Esophagus squamous epithelium (tissue), 5 donors: ENCODE data around the gene SYS1. TPM values are rescaled to one million over a fixed set of nuclear protein-coding genes. Genes with fewer than 3 reads are reported as not detected.

Experiments
- DNase-seq: peaks from one replicate; lab custom pipeline; 2025; lab: John Stamatoyannopoulos, UW
- H3K27ac ChIP-seq, 4 donors: fragments of 200-600 bp; sonication (generic); one replicate each; pipeline ENCODE4 v1.5.1; 2016 to 2019; ENCODE audit warnings: mild to moderate bottlenecking in 1 of 4
- H3K27me3 ChIP-seq, 4 donors: fragments of 200-600 bp; sonication (generic); 1 replicate in 3 of 4; 2 replicates in 1 of 4; pipeline versions ENCODE4 v1.5.1 to v1.6.0; 2017 to 2021; ENCODE audit warnings: antibody characterized with exemption in 1 of 4
- H3K36me3 ChIP-seq, 3 donors: fragments of 200-600 bp; sonication (generic); one replicate each; pipeline ENCODE4 v1.5.1; 2016 to 2019
- H3K4me1 ChIP-seq, 3 donors: fragments of 200-600 bp; sonication (generic); one replicate each; pipeline ENCODE4 v1.5.1; 2017 to 2019
- H3K4me3 ChIP-seq, 4 donors: fragments of 200-600 bp; sonication (generic); 1 replicate in 3 of 4; 2 replicates in 1 of 4; pipeline ENCODE4 v1.5.1; 2016 to 2019; ENCODE audit warnings: mild to moderate bottlenecking in 2 of 4, moderate library complexity in 1 of 4
- H3K9me3 ChIP-seq, 3 donors: fragments of 200-600 bp; sonication (generic); one replicate each; pipeline ENCODE4 v1.5.1; 2016 to 2019
- CTCF ChIP-seq, 6 experiments: fragments of 450-650 bp in 4 of 6; fragments of 200-600 bp in 2 of 6; sonication (generic) in 2 of 6; IDR thresholded peaks; one replicate each; pipeline ENCODE4 v1.5.1; 2016 to 2019; ENCODE audit warnings: antibody characterized with exemption in 6 of 6, mild to moderate bottlenecking in 4 of 6, moderate library complexity in 4 of 6
- POLR2A ChIP-seq, 4 donors: fragments of 450-650 bp; IDR thresholded peaks; one replicate each; pipeline ENCODE4 v1.6.1; 2017; ENCODE audit warnings: antibody characterized with exemption in 4 of 4, mild to moderate bottlenecking in 4 of 4, moderate library complexity in 3 of 4
- WGBS, 2 donors: methylation state at CpG; one replicate each; pipeline ENCODE4 v1.1.5; 2018; 5-methylcytosine and 5-hydroxymethylcytosine counted together
- intact Hi-C: fragments of 100-400 bp; cut with DNase I; formaldehyde crosslinking; loops from one replicate; pipeline ENCODE4 v1.15.0; 2022
- total RNA-seq, 4 donors: library from RNA; depleted of rRNA; stranded (reverse); fragments of >200 nt; gene quantifications; one replicate each; pipeline ENCODE4 v1.1.0, GENCODE V29; 2016
- donor health status: DM: yes; HTN: yes; CAD: no.

Gene SYS1
- total RNA-seq, 4 donors from 2014 or later: 22.3 to 32.4 (median 27.0) TPM

- TF ChIP-seq POLR2A (IDR thresholded peaks at IDR 0.05): no peak
- no peak for TF ChIP-seq CTCF (IDR thresholded peaks at IDR 0.05)
- H3K36me3 ChIP-seq: no peaks in the 10 kb centered on the region
- intact Hi-C loops: no loop called here
- H3K27me3 ChIP-seq: peaks cover 0 to 5% (median 0%) of the 10 kb centered on the region in 4 donors
- H3K9me3 ChIP-seq: no peaks in the 10 kb centered on the region
- peak overlapping the region; percentile 77 to 87 (median 80) for H3K4me3 ChIP-seq
- H3K4me1 ChIP-seq: peaks cover 53 to 76% (median 57%) of the 10 kb centered on the region in 3 donors
- 23 to 53% methylated on average over 3 of the region's 3 CpGs for WGBS, 2 donors
- peak overlapping the region; percentile 90 to 98 (median 94) for H3K27ac ChIP-seq
- DNase-seq: no peak
Observed at GRCh38 chr20:45346291-45346718, 16.7 kb upstream of the SYS1 start.

- intact Hi-C loops: no loop called here
- H3K9me3 ChIP-seq: no peaks in the 10 kb centered on the region
- peak overlapping the region; percentile 77 to 87 (median 80) for H3K4me3 ChIP-seq
- peaks cover 48 to 71% (median 52%) of the 10 kb centered on the region in 3 donors for H3K4me1 ChIP-seq
- no peak for TF ChIP-seq CTCF (IDR thresholded peaks at IDR 0.05)
- TF ChIP-seq POLR2A (IDR thresholded peaks at IDR 0.05): no peak
- no peaks in the 10 kb centered on the region for H3K36me3 ChIP-seq
- H3K27me3 ChIP-seq: peaks cover 0 to 5% (median 0%) of the 10 kb centered on the region in 4 donors
- peak overlapping the region; percentile 90 to 98 (median 94) for H3K27ac ChIP-seq
- 27 to 34% methylated on average over 2 to 5 of the region's 5 CpGs for WGBS, 2 donors
- no peak for DNase-seq
Observed at GRCh38 chr20:45346851-45347250, 16.1 kb upstream of the SYS1 start.

GRCh38 chr20:45347297-45347935, 15.5 kb upstream of the SYS1 start:
- Histone ChIP-seq H3K27ac (peak overlapping the region; percentile 90 to 98 (median 94)), H3K4me3 (peak overlapping the region; percentile 77 to 87 (median 80)), H3K9me3 (no peaks in the 10 kb centered on the region), H3K36me3 (no peaks in the 10 kb centered on the region), H3K4me1 (peaks cover 42 to 65% (median 46%) of the 10 kb centered on the region in 3 donors), H3K27me3 (peaks cover 0 to 5% (median 0%) of the 10 kb centered on the region in 4 donors)
- WGBS, 2 donors: 12 to 38% methylated on average over 6 to 10 of the region's 10 CpGs
- intact Hi-C loops: no loop called here
- DNase-seq: no peak
- TF ChIP-seq CTCF (IDR thresholded peaks at IDR 0.05) (no peak), POLR2A (IDR thresholded peaks at IDR 0.05) (no peak)

GRCh38 chr20:45347936-45348778, 14.8 kb upstream of the SYS1 start, which contains the start of gene SDC4:
TSS of gene SDC4 (minus strand) at chr20:45348424. CDS start at chr20:45348384, 40 bp downstream.
- Histone ChIP-seq H3K27me3 (peaks cover 0 to 5% (median 0%) of the 10 kb centered on the region in 4 donors), H3K36me3 (no peaks in the 10 kb centered on the region), H3K4me3 (peak within 1 kb of the TSS; percentile 77 to 87 (median 80)), H3K9me3 (no peaks in the 10 kb centered on the region), H3K27ac (peak within 1 kb of the TSS; percentile 90 to 98 (median 94)), H3K4me1 (peaks cover 35 to 58% (median 39%) of the 10 kb centered on the region in 3 donors)
- intact Hi-C loops: no loop called here
- 26% methylated on average over 8 of the region's 77 CpGs; no CpG with 5 or more reads in 1 of the 2 donors for WGBS, 2 donors
- TF ChIP-seq CTCF (IDR thresholded peaks at IDR 0.05) (no peak), POLR2A (IDR thresholded peaks at IDR 0.05) (peak in 2 of 4 donors; percentile 93 to 94)
- DNase-seq: no peak
